GM21447 (cell line): ENCODE results near the gene TEX19.

Experiments
- ATAC-seq: cut with Tn5 transposase; IDR thresholded peaks from one replicate; pipeline ENCODE4 v1.9.1; 2021; ENCODE audit not compliant: unreplicated experiment

Gene TEX19

DNA sequence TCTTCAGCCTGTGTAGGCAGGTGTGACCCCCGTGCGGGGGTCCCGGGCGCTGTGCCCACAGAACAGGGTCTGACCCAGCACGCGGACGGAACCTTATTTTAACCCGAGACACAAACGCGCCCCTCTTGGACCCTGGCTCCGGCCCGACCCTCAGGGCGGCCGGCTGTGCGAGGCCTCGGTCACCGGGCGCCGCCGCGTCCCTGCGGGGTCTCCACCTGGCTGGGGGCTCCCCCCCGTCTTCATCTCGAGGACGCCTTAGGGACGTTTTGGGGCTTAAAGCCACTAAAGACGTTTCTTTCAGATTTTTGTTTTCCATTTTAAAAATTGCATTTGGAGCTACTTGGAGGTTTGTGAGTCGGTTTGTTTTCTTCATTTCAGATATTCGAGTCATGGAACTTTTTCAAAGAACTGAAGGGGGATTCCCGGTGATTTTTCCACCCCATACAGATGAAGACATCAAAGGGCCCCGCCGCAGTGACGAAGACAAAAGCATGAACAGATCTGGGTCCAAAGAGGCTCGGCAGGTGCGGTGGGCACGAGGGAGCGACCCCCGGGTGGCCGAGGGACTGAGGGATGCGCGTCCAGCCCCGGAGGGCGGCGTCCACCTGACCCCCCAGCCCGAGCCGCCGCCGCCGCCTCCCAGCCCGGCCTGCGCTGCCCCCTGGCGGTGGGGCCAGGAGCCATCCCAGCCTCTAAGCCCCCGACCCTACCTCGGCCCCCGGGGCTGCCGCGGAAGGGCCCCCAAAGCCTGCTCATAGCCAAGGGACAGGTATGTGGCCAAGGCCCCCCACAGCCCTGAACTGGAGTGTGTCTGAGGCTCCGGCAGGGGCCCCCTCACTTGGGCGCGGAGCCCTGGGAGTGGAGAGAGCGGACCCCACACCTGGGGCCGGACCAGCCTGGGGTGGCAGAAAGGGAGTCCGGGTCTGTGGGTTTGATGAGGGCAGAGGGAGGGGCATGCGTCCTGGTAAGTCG is 37.8 kb upstream of the TEX19 start:
- no peak for ATAC-seq

DNA sequence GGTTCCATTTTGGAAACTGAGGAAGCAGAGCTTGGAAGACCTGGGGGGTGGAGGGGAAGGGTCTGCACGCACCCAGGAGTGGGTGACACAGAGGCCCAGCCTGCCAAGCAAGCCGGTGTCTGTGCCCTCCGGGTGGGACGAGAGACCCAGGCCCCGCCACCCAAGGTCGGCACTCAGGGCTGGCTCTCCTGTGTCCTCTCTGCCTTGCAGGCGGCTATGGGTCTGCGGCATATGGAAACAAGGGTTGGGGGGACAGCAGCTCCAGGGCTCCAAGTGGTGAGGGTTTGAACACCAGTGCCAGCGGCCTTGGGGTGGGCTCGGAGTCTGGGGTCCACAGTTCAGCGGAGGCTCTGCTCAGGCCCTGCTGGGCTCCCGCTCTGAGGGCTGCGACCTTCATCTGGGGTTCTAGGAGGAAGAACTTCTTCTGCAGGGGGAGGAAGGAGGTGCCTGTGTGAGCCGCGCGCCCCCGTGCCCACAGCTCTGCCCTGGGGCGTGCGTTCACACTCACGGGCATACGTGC is 37.0 kb upstream of the TEX19 start:
- ATAC-seq = no peak

DNA sequence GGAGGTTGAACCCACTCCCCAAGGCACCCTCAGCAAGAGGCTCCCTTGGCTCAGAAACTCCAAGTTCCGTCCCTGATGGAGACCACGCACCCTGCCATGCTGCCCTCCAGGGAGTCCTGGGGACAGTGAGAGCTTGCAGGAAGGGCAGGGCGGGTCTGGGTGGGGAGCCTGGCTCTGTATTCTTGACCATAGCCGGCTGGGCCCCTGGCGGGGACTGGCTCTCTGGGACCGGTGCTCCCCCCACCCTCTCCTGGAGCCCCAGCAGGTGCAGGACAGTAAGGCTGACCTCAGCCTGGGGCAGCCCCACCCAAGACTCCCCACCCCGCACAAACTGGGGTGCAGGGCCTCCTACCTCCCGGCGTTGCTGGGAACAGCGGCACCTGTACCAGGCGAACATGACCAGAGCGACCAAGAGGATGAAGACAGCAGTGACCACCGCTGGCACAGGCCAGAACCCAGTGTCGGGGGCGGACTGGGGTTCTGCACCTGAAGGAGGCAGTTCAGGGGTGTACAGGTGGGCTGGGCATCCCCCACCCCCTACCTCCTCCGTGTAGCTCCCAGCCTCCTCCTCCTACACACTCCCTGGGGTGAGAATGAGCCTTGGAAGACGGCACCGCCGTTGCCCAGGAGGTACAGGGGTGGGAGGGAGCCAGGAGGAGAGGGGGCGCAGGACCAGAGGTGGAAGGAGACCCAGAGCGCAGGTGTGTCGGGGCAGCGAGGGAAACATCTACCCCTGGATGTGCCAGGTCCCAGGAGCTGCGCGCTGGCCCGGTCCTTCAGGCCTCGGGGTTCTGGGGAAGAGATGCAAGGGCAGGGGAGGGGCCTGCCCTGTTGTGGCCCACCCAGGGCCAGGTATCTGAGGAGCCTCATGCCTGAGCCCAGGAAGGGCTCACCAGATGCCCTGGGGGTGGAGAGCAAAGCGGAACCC is 36.3 kb upstream of the TEX19 start:
- ATAC-seq = no peak

DNA sequence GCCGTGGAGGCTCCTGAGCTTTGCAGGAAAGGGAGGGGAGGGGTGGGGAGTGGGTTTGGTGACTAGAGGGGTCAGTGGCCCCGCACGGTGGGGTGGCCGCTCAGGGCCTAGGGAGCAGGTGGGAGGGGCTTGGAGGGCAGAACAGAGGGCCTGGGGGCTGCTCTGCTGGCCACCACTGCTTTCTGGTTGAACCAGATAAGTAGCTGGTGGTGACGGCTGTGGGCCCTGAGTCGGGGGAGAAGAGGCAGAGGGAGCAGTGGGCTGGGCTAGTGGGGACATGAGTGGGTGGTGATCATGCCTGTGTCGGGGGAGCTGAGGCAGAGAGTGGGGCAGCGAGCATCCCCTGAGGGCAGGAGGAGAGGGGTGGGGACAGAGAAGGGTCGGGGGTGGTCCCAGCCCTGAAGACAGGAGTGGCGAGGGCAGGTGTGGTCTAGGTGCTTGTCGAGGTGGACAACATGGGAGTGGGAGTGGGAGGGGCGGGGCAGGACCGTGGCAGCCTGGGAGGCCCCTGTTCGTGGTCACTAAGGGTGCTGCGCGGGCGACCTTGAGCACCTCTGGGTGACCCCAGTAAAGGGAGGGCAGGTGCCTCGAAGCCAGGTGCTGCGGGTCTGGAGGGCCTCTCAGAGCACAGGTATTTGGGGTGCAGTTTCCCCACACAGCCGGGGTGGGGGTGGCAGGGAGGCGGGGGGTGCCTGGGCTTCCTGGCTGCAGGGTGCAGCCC is 35.4 kb upstream of the TEX19 start:
- no peak for ATAC-seq

DNA sequence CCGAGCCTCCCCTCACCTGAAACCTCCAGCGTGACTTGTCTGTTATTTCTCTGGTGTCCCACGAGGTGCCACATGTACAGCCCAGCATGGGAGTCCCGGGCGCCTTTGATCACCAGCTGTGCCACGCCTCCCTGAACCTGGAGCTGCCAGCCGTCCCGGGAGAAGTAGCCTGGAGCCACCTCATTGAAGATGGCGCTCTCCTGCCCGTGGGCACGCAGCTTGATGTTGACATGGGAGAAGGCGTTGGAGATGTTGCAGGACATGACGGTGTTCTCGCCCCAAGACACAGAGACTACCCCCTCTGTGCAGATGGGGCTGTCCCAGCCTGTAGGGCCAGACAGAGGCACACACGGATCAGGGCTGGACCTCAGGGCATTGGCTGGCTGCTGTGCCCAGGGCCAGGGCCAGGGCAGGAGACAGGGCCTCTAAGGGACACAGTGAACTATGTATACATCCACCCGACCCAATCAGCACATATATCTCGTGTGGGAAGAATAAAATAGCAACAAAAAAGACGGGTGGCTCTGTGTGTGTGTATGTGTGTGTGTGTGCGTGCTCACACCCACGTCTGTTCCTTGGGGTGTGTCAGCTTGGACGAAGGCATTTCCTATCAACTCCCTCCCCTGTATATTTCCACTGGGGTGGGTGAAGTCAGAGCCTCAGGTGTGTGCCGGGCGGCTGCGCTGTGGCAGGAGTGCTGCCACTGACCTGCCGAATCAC is 34.3 kb upstream of the TEX19 start:
- ATAC-seq = no peak

DNA sequence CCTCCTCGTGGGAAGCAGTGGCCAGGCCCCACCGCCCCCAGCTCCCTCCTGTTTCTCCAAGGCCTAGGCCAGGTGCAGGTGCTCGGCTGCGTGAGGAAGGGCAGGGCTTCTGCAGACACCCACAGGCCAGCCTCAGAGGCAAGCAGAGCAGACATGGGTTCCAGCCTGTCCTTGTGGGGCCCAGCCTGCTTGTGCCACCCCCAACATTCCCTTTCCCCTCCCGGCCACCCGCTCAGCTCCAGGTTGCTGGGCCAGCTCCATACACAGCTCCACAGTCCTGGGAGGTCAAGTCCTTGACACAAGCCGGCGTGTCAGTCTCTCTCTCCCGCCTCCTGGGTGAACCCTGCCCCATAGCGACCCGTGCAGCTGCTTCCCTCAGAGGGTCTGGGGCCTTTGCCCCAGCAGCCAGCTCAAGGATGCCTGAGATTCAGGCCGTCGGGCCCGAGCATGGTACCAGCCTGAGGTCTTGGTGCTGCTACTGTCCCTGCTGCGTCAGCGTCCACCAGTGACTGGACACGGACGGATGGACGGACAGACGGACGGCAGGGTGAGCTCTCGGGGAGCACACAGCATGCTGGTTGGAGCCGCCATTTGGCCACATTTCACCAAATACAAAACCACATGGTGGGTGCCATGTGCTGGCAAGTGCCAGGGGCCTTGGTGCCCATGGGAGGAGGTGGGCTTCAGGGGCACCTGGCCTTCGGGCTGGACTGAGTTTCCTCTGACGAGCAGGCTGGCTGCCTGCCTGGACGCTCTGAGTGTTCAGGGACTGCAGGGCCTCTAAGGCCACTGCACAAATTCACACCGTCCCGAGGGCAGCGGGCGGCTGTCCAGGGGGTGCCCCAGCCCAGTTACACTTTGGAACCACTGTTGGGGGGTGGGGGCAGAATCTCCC is 33.5 kb upstream of the TEX19 start:
- ATAC-seq = no peak

DNA sequence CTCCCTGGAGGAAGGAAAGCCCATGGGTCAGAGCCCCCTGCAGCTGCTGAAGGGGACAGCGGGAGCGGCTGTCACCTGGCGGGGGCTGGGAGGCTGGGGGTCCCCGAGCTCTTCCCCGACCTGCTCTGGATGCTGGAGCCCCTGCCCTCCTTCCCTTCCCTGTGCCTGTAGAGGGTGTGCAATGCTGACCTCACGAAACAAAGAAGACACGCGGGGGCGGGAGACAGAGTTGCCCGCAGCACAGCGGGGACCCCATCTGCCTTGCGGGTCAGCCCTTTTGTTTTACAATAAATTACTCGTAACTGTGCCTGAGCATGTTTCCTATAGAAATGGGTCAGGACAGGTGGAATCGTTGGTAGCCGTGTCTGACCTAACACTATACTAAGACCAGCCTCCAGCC is 31.8 kb upstream of the TEX19 start:
- ATAC-seq = no peak

DNA sequence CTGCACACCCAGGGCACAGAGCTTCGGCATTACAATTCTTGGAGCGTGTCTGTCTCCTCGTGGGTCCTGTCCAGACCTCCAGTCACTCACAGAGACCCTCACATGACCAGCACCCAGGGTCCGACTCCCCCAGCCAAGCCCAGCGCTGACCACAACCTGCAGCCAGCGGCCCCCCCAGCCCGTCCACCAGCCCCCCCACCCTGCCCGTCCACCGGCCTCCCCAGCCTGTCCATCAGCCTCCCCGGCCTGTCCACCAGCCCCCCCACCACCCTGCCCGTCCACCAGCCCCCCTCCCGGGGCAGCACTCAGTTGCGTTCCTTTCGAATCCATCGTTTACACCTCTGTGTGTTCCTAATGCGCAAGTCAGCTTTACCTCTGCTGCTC is 31.3 kb upstream of the TEX19 start:
- ATAC-seq = no peak

DNA sequence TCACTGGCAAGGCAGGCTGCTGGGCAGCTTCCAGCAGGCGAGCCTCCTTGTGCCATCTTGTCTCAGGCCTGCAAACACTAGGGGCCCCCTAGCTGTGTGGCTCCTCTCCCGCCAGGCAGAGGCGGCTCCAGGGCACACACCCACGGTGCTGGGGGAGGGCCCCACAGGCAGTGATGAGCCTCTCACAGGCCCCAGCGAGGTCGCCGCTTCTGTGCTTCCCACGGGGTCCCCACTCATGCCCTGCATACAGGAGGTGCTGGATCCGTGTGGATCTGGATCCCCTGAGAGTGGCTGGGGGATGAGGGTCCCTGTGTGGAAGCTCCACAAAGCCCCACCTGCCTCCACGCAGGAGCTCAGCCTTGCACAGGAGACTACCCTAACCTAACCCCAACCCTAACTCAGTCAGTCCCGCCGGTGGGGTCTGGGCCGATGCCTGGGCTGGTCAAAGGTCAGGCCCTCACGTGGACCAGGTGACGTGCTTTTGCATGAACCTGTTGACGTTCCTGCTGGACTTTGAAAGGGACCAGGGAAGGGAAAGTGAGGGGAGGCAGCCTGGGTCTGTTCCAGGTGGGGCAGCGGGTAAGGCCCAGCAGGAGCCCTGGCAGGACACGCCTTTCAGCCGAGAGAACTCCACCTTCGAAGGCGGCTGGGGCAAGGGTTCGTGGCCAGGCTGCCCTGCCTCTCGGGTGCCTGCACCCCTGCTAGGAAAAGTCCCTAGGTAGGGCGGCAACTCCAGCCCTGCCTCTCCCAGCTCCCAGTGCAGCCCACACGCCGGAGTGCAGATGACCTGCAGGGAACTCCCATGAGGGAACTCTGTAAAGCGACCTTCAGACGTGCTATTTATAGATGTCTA is 30.7 kb upstream of the TEX19 start:
- ATAC-seq = no peak

DNA sequence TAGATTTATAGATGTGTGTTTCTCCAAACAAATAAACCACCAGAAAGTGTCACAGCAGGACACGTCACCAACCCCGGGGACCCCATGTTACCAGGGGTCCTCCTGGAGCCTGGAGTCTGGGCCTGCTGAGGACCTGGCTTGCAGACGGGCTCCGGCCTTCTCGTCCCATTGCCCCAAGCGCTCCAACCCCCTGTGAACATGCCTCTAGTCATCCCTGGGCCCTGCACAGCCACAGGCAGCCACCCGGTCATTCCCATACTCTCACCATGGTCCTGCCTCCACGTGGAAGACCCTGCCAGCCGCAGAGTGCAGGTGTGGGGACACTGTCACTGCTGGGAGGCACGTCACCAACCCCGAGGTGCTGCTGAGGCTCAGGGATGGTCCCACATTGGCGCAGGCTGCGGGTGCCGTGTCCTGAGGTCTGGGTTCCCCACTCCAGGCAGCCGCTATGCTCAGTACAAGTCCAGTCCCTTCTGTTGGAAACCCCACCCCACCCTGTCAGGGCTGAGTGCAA is 30.0 kb upstream of the TEX19 start:
- no peak for ATAC-seq

DNA sequence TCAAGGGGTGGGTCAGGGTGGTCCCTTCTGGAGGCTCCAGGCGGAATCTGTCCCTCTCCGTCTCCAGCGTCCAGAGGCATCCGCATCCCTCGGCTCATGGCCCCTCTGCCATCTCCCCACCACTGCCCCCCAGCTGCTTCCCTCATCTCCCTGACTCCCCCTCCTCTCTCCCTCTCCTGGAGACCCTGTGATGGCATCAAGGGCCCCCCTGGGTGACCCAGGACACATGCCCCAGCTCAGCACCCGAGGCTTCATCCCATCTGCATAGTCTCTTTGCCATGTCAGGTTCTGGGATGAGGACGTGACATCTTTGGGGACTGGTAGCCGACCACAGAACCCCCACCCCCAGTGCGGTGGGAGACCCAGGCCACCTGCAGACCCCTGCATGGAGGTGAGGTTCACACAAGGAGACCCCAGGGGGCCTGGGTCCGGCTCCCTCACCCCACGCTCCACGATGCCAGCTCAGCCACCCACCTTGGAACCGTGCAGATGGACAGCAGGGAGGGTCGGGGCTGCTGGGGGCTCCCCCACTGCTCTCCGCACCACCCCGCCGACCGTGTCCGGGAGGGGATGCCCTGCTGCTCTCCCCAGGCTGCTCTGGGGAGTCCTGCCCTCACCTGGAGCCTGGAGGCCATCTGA is 29.2 kb upstream of the TEX19 start:
- ATAC-seq = no peak

DNA sequence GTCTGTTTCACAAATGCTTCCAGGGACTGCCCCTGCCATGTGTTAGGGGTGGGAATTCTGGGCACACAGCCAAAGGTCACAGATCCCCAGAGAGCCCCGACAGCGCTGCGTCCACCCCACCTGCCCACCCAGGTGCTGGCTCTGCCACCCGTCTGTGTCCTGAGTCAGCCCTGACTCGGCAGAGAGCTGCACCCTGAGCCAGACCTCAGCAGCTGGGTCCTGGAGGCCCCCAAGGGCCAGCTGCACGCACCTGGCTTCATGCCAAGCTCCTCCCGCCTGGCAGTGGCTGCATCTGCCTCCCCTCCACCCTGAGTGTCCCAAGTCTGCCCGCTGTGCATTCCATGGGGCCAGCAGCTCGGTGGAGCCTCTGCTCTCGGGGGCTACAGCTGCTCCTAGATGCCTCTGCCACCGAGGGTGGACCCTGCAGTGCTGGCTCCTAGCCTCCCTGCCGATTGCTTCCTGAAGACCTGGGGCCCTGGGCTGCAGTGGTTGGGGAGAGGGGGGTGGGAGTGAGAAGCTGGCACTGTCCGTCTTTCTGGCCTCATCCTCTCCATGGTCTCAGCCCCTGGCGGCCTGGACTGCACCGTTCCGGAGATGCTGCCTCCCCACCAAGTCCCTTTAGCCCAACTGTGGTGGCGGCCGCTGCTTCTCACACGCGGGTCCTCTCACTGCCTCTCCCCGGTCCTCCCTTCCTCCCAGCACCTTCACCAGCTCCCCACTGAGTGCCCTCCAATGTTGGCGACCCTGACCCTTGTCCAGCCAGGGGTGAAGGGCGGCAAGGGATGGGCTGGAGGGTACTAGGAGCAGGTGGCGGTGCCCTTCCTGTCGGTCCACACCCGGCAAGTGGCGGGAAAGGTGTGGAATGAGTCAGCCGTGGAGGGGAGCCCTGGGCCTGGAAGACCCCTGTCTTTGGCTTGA is 28.5 kb upstream of the TEX19 start:
- no peak for ATAC-seq

DNA sequence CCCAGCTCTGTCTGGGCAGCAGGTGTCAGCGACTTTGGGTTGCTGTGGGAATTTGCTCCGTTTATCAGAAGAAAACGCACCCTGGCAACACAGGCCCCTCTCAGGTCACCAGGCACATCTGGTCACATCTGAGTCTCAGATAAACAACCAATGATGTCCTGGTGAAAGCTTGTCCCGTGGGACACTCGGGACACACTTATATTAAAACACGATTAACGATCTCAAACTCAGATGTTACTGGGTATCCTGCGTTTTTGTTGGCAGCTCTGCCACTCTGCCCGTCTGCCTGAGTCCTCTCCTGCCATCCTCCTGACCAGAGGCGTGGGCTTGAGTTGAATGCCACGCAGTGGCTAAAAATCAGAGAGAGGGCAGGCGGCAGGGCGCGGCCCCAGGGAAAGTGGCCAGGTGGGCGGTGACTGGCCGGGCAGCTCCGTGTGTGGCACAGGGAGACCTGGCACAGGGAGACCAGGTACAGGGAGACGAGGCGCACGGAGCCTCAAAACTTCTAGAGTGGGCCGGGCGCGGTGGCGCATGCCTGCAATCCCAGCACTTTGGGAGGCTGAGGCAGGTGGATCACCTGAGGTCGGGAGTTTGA is 27.6 kb upstream of the TEX19 start:
- no peak for ATAC-seq

DNA sequence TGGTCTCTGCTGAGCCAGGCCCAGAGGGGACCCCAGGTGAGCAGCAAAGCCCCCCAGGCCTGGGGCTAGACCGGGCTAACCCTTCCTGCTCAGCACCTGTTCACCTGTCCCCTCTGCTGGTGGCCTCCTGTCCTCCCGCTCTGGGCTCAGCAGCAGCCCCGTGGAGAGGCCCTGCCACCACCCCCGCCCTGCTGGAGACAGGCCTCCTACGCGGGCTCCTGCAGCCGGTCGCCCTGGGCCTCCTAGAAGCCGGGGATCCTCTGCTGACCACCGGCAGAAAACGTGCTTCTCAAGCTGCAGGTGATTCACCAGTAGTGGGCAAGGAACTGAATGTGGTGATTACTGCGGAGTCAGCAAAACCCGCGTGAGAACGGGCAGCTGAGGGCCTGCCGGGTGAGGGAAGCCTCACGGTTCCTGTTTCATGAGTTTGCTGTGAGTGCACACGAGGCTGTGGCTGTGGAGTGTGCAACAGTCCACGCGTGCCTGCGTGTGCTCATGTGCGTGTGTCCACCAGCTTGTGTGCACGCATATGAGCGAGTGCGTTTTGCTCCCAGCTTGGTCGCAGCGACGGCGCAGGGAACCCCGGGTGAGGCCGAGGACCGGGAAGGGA is 26.3 kb upstream of the TEX19 start:
- ATAC-seq = no peak

DNA sequence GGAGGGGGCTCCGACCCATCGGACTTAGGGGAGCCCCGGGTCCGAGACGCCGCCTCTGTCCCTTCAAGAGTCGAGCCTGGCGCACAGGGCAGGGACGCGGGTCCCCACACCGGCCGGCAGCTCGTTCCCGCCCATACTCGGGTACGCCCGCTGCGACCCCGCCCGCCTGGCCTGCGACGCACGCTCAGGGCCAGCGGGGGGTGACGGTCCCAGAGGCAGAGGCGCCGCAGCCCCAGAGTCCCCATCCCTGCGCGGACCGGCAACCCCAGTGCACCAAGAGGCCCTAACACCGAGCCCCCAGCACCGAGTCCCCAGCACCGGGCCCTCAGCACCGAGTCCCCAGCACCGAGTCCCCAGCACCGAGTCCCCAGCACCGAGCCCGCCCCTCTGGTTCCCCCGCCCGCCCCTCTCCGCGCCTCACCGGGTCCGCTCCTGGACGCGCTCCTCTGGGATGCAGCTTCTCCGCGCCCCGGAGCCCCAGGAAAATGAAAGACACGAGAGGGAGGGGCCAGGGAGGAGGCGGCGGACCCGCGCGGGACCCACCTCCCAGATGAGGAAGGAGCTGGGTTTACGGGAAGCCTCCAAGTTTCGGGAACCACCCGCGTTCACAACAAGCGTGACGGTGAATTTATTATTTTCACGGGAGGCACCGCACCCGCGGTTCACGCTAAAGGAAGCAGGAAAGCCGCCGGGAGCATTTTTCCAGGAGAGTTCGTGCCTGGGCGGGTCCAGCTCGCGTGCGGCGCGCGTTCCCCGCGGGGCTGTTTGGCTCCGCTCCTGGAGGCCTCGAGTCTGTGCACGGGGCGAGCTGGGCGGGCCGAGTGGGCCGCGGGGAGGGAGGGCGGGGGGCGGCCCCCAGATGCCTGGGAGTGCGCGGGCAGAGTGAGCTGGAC is 25.5 kb upstream of the TEX19 start, which contains the start of gene SECTM1:
Gene SECTM1, minus strand, starts transcription at position 488 of the 893 bp plus-strand sequence. CDS start 6,526 bp downstream, outside the sequence.
- no peak for ATAC-seq
